CD4-positive, alpha-beta T cell treated with Interleukin-4 for 4 hours (primary cell): Measurements from ENCODE around the gene TNFRSF21.
"Not testable (repeated sequence)": the region's sequence is repeated elsewhere in the genome, so short reads cannot be mapped to it uniquely, and the experiment has no call there.

Experiments used
- DNase-seq: peaks from one replicate; pipeline ENCODE4 v3.0.0-alpha.2; 2020

Gene TNFRSF21

GRCh38 chr6:47248446-47248845 lies 61.3 kb downstream of the TNFRSF21 start:
- DNase-seq: no peak

- no peak for DNase-seq
Measured at GRCh38 chr6:47247227-47247797, 62.4 kb downstream of the TNFRSF21 start.

GRCh38 chr6:47246551-47246950 lies 63.2 kb downstream of the TNFRSF21 start:
- no peak for DNase-seq

DNA sequence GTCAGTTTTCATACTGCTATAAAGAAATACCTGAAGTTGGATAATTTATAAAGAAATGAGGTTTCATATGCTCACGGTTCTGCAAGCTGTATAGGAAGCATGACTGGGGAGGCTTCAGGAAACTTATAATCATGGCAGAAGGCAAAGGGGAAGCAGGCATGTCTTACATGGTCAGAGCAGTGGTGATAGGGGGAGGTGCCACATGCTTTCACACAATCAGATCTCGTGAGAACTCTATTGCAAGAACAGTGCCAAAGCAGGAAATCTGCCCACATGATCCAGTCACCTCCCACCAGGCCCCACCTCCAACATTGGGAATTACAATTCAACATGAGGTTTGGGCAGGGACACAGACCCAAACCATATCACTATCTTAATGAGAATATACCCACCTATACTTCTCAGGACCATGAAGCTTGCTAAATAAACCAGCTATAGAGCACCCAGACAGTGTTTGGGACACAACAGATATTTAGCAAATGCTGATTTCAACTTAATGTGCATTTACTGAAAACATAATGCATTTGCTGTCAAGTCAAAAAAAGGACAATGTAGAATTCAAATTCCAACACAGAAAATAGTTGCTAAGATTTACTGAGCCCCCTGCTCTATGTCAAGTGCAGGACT lies 63.8 kb downstream of the TNFRSF21 start:
- no peak for DNase-seq

DNA sequence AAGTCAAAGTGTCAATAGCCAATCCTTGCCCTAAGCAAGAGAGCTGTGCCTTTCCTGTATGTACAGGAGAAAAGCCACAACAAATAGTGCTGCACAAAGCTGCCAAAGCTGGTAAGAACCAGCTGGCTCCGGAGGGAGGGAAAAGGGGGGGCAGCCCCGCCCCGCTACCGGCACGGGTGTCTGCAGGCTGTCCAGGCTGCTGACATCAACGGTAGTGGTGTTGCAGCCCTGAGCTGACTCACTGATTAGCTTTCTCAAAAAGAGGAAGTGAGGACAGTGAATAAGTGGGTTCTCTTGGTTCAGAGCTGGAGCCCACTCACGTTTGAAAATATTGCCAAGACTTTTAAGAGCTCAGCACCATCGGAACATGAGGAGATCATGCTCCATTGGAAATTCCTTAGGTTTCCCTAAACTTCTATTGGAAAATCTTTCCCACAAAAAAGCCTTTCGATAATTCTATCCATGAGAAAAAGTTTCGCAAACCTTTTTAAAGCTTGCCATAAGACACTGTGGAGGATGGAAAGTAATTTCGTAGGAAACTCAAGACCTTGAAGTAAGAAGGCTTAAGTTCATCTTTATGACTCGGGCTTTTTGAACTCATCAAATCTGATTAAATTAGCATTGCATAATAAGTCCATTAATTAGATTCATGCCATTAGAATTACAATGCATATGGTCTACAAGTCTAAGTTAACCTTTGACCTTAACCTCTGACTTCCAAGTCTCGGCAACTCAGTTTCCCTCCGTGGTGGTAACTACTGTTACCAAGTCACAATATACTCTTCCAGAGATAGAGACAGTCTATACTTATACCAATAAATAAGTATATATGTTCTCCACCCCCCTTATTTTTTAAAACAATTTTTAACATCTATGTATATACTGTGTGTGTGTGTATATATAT lies 67.0 kb downstream of the TNFRSF21 start:
- peak; percentile 46 for DNase-seq

- DNase-seq: no peak
Measured at GRCh38 chr6:47241742-47242482, 67.8 kb downstream of the TNFRSF21 start.

- no peak for DNase-seq
Measured at GRCh38 chr6:47240277-47240890, 69.3 kb downstream of the TNFRSF21 start.

DNA sequence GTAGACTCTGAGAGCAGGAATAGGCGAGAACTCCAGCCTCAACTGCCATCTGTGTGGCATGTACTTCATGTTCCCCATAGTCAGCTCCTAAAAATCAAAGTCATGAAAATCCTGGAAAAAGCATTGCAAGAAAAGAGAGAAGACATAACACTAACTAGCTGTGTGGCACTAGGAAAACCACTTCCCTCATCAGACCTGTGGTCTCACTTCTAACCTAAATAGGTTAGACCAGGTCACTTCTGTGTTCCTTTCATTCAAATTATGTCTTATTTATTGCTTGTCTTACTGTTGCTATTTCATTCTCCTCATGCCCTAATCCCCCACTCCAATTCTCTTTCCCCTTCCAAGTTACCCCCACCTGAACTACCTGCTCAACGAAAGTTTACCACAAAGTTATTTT lies 70.2 kb downstream of the TNFRSF21 start:
- DNase-seq: no peak

- DNase-seq: no peak
Measured at GRCh38 chr6:47238456-47238995, 71.2 kb downstream of the TNFRSF21 start.

DNA sequence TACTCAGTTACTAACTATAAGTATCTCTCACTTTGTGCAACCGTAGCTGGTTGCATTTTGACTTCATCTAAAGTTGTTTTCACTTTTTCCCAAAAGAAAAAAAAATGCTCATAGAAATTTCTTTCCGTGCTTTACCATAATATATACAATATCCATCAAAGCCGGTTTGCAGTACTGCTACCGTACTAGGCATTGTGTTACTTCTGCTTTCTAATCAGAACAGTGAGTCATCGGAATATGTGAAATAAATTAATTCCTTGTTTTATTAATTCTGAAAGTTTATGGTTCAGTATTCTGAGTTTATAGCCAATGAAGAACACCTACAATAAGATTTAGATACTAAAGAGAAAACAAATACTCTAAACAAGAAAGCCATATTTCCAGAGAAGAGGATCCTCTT lies 72.5 kb downstream of the TNFRSF21 start:
- DNase-seq: no peak

GRCh38 chr6:47235964-47236760 lies 73.5 kb downstream of the TNFRSF21 start:
- DNase-seq: no peak

GRCh38 chr6:47235421-47235820 lies 74.3 kb downstream of the TNFRSF21 start:
- no peak for DNase-seq

DNA sequence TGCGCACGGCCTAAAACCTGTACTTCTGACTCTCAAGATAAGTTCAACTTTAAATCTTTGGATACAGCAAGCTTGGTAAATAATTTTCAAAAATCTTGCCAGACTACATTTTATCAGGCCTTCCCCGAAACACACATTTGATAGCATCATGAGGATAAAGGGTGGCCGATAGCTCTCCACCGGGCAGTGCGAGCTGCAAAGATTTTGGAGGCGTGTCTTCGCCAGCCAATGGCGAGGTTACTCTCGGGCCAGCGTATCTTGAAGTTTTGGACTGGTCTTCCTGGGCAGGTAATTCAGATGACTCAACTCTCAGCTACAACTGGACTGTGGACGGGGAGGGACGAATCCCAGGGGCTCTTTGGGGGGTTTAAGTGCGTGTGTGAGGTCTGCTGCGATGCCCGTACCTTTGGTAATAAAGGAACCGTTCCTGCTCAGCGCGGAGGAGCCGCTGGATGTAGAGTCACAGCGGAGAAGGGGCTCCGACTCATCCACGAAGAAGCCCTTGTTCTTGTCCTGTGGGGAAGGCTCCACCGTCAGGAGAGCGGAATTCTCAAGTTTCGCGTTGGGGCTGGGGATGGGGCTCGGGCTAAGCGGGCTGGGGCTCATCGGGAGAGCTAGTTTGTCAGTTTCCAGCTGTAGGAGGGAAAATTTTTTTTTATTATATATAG lies 75.3 kb downstream of the TNFRSF21 start:
- no peak for DNase-seq

DNA sequence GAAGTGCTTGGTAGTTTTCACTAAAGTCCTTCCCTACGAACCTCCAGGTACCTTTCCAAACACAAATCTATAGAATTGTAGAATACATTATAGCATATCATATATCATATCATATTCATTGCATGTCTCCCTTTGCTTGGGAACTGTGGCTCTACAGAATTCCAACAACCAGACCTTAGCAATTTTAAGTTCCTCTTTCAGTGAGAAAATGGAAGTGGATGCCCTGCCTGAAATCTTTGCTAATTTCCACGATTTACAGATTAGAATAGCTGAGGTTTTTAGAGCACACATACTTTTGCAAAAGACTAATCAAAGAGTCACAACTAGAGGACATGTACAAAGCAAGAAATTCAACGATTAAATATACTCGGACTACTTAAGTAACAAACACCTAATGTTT lies 78.6 kb downstream of the TNFRSF21 start:
- no peak for DNase-seq

- DNase-seq: no peak
Measured at GRCh38 chr6:47230579-47230978, 79.1 kb downstream of the TNFRSF21 start.

DNA sequence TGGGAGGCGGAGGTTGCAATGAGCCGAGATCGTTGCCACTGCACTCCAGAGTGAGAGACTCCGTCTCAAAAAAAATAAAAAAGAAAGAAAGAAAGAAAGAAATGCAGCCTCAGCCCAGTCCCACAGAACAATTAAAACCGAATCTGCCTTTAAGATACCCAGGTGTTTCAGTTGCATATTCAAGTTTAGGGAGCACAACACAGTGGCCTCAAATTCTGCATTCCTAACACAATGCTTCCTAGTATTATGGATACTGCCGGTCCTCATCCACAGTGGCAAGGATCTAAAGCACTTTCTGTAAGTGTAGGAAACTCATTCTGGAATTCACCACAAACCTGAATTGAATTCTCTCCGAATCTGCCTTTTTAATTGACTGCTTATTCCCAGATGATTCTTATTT lies 80.5 kb downstream of the TNFRSF21 start:
- no peak for DNase-seq

DNA sequence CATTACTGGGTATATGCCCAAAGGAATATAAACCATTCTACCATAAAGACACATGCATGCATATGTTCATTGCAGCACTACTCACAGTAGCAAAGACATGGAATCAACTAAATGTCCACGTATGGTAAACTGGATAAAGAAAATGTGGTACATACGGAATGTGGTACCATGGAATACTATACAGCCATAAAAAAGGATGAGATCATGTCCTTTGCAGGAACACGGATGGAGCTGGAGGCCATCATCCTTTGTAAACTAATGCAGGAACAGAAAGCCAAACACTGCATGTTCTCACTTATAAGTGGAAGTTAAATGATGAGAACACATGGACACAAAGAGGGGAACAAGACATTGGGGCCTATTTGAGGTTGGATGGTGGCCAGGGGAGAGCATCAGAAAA lies 81.6 kb downstream of the TNFRSF21 start:
- not testable (repeated sequence) for DNase-seq

DNA sequence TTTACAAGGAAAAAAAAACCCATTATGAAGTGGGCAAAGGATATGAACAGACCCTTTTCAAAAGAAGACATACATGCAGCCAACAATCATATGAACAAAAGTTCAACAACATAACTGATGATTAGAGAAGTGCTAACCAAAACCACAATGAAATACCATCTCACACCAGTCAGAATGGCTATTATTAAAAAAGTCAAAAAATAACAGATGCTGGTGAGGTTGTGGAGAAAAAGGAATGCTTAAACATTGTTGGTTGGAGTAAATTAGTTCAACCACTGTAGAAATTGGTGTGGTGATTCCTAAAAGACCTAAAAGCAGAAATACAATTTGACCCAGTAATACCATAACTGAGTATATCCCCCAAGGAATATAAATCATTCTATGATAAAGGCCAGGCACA lies 86.5 kb downstream of the TNFRSF21 start:
- not testable (repeated sequence) for DNase-seq

GRCh38 chr6:47221565-47221964 lies 88.1 kb downstream of the TNFRSF21 start:
- DNase-seq: no peak

GRCh38 chr6:47209632-47210031 lies 100.1 kb downstream of the TNFRSF21 start:
- DNase-seq: no peak

- DNase-seq: no peak
Measured at GRCh38 chr6:47207261-47207660, 102.4 kb downstream of the TNFRSF21 start.
